Left renal cortex interstitium (tissue), 4 donors: Measurements from ENCODE around the gene TM2D3. TPM values are rescaled to one million over a fixed set of nuclear protein-coding genes. Genes with fewer than 3 reads are reported as not detected.

Experiments
- DNase-seq, 4 donors: peaks; one replicate each; pipeline ENCODE4 v3.0.0-alpha.2; 2013; ENCODE audit warnings: low read depth in 4 of 4, low spot score in 2 of 4, missing footprints in 1 of 4
- polyA plus RNA-seq, 4 donors: library from polyadenylated mRNA; unstranded; fragments of 120-200 nt; gene quantifications; one replicate each; pipeline ENCODE4 v1.2.1, GENCODE V29; 2013; ENCODE audit not compliant: insufficient read length in 4 of 4

The TM2D3 gene
- polyA plus RNA-seq, 4 donors: 63.2 to 67.7 (median 65.9) TPM

GRCh38 chr15:101625980-101626379 is 26.2 kb downstream of the TM2D3 start:
- DNase-seq: no peak

- DNase-seq: no peak
These were observed 27.0 kb downstream of the TM2D3 start for GRCh38 chr15:101625184-101625583.

- no peak for DNase-seq
These were observed 28.5 kb downstream of the TM2D3 start for GRCh38 chr15:101623367-101624304.

GRCh38 chr15:101621961-101622360 is 30.2 kb downstream of the TM2D3 start:
- no peak for DNase-seq

GRCh38 chr15:101620671-101621070 is 31.5 kb downstream of the TM2D3 start:
- no peak for DNase-seq

- no peak for DNase-seq
These were observed 32.6 kb downstream of the TM2D3 start for GRCh38 chr15:101619615-101619865.

- no peak for DNase-seq
These were observed 33.1 kb downstream of the TM2D3 start for GRCh38 chr15:101618851-101619614.

GRCh38 chr15:101618076-101618475 is 34.1 kb downstream of the TM2D3 start:
- DNase-seq: no peak

- no peak for DNase-seq
These were observed 34.7 kb downstream of the TM2D3 start for GRCh38 chr15:101617390-101617965.

- DNase-seq: peak; percentile 32 to 50 (median 44)
These were observed 36.0 kb downstream of the TM2D3 start for GRCh38 chr15:101615986-101616848.

- no peak for DNase-seq
These were observed 36.7 kb downstream of the TM2D3 start for GRCh38 chr15:101615414-101615985.

- DNase-seq: no peak
These were observed 37.4 kb downstream of the TM2D3 start for GRCh38 chr15:101614761-101615160.

- DNase-seq: no peak
These were observed 38.1 kb downstream of the TM2D3 start for GRCh38 chr15:101614001-101614585.

- peak in 3 of 4 donors; percentile 44 to 80 (median 46) for DNase-seq
These were observed 38.8 kb downstream of the TM2D3 start for GRCh38 chr15:101613130-101614000.

- DNase-seq: no peak
These were observed 39.5 kb downstream of the TM2D3 start for GRCh38 chr15:101612676-101613075.

GRCh38 chr15:101611580-101612299 is 40.4 kb downstream of the TM2D3 start:
- no peak for DNase-seq

- no peak for DNase-seq
These were observed 41.2 kb downstream of the TM2D3 start for GRCh38 chr15:101611007-101611406.

- DNase-seq: no peak
These were observed 41.6 kb downstream of the TM2D3 start for GRCh38 chr15:101610611-101611000.
